ENCODE data around the gene TMEM163.
A peak's percentile ranks its signal among the peaks of the same experiment; 100 is the strongest.

The TMEM163 gene

GRCh38 chr2:134692499-134692898, 26.3 kb downstream of the TMEM163 start:
- H3K4me3 ChIP-seq (ENCODE audit: low read depth, low read length): no peak overlapping the region
- TF ChIP-seq MAX (IDR thresholded peaks at IDR 0.05; ENCODE audit: low read depth, low read length): no peak
- no peak for TF ChIP-seq CTCF (IDR thresholded peaks at IDR 0.05; ENCODE audit: low read depth, low read length)
- no peak for TF ChIP-seq POLR2A (IDR thresholded peaks at IDR 0.05; ENCODE audit: extremely low read depth, insufficient read length)
- no peak for TF ChIP-seq MYC (IDR thresholded peaks at IDR 0.05; ENCODE audit: low read depth, low read length)
- DNase-seq (ENCODE audit: low read depth): no peak

- no peak for TF ChIP-seq POLR2A (IDR thresholded peaks at IDR 0.05; ENCODE audit: extremely low read depth, insufficient read length)
- no peak for TF ChIP-seq MAX (IDR thresholded peaks at IDR 0.05; ENCODE audit: low read depth, low read length)
- TF ChIP-seq MYC (IDR thresholded peaks at IDR 0.05; ENCODE audit: low read depth, low read length): no peak
- TF ChIP-seq CTCF (IDR thresholded peaks at IDR 0.05; ENCODE audit: low read depth, low read length): no peak
- DNase-seq (ENCODE audit: low read depth): no peak
- H3K4me3 ChIP-seq (ENCODE audit: low read depth, low read length): no peak overlapping the region
These were observed 28.1 kb downstream of the TMEM163 start for GRCh38 chr2:134690629-134691215.

GRCh38 chr2:134689315-134689714, 29.5 kb downstream of the TMEM163 start:
- TF ChIP-seq POLR2A (IDR thresholded peaks at IDR 0.05; ENCODE audit: extremely low read depth, insufficient read length) (no peak), CTCF (IDR thresholded peaks at IDR 0.05; ENCODE audit: low read depth, low read length) (no peak)
- no peak overlapping the region for H3K4me3 ChIP-seq (ENCODE audit: low read depth, low read length)
- no peak for DNase-seq (ENCODE audit: low read depth)

- TF ChIP-seq MYC (IDR thresholded peaks at IDR 0.05; ENCODE audit: low read depth, low read length) (no peak), MAX (IDR thresholded peaks at IDR 0.05; ENCODE audit: low read depth, low read length) (no peak), POLR2A (IDR thresholded peaks at IDR 0.05; ENCODE audit: extremely low read depth, insufficient read length) (no peak), CTCF (IDR thresholded peaks at IDR 0.05; ENCODE audit: low read depth, low read length) (no peak)
- H3K4me3 ChIP-seq (ENCODE audit: low read depth, low read length): no peak overlapping the region
- DNase-seq (ENCODE audit: low read depth): no peak
These were observed 32.8 kb downstream of the TMEM163 start for GRCh38 chr2:134685967-134686366.

- peak; percentile 35 for DNase-seq (ENCODE audit: low read depth)
- no peak for TF ChIP-seq MAX (IDR thresholded peaks at IDR 0.05; ENCODE audit: low read depth, low read length)
- no peak for TF ChIP-seq CTCF (IDR thresholded peaks at IDR 0.05; ENCODE audit: low read depth, low read length)
- no peak for TF ChIP-seq POLR2A (IDR thresholded peaks at IDR 0.05; ENCODE audit: extremely low read depth, insufficient read length)
- TF ChIP-seq MYC (IDR thresholded peaks at IDR 0.05; ENCODE audit: low read depth, low read length): no peak
- H3K4me3 ChIP-seq (ENCODE audit: low read depth, low read length): no peak overlapping the region
These were observed 35.2 kb downstream of the TMEM163 start for GRCh38 chr2:134683561-134684112.

- TF ChIP-seq CTCF (IDR thresholded peaks at IDR 0.05; ENCODE audit: low read depth, low read length) (no peak), MAX (IDR thresholded peaks at IDR 0.05; ENCODE audit: low read depth, low read length) (no peak), POLR2A (IDR thresholded peaks at IDR 0.05; ENCODE audit: extremely low read depth, insufficient read length) (no peak), MYC (IDR thresholded peaks at IDR 0.05; ENCODE audit: low read depth, low read length) (no peak)
- no peak for DNase-seq (ENCODE audit: low read depth)
- no peak overlapping the region for H3K4me3 ChIP-seq (ENCODE audit: low read depth, low read length)
These were observed 36.1 kb downstream of the TMEM163 start for GRCh38 chr2:134682726-134683125.

Data from NB4 (cell line).